COR-L47 (cell line): ENCODE measurements around the gene STAT6.
"Not testable (repeated sequence)": the region's sequence is repeated elsewhere in the genome, so short reads cannot be mapped to it uniquely, and the experiment has no call there.

Experiments
- DNase-seq: peaks from one replicate; lab custom pipeline; 2025; lab: John Stamatoyannopoulos, UW

The STAT6 gene

GRCh38 chr12:57126561-57126960 lies 15.4 kb upstream of the STAT6 start:
- no peak for DNase-seq

GRCh38 chr12:57126061-57126460 lies 14.9 kb upstream of the STAT6 start:
- no peak for DNase-seq

- peak; percentile 57 for DNase-seq
Measured at GRCh38 chr12:57124261-57124877, 13.2 kb upstream of the STAT6 start.

DNA sequence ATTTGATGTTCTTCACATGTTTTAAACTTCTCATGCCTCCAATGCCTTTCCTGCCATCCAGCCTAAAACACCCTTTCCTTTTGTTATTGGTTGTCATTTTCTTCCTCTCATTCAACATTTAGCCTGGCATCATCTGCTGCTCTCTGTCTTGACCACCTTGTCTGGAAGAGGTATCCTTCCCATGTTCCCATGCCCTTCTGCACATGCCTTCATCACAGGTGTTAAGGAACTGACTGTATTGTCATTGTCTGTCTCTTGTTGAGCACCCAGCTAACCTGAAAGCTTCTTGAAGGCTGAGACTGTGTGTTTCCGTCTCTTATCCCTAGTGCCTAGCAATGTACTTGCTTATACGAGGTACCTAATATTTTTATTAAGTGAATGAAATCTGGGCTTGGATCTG lies 12.7 kb upstream of the STAT6 start:
- no peak for DNase-seq

DNA sequence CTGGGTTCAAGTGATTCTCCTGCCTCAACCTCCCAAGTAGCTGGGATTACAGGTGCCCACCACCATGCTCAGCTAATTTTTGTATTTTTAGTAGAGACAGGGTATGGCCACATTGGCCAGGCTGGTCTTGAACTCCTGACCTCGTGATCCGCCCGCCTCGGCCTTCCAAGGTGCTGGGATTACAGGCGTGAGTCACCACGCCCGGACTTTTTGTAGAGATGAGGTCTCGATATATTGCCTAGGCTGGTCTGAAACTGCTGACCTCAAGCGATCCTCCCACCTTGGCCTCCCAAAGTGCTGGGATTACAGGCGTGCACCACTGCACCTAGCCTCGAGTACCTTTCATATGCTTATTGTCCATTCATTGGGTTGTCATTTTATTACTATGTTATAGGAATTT lies 9.6 kb upstream of the STAT6 start:
- not testable (repeated sequence) for DNase-seq

DNA sequence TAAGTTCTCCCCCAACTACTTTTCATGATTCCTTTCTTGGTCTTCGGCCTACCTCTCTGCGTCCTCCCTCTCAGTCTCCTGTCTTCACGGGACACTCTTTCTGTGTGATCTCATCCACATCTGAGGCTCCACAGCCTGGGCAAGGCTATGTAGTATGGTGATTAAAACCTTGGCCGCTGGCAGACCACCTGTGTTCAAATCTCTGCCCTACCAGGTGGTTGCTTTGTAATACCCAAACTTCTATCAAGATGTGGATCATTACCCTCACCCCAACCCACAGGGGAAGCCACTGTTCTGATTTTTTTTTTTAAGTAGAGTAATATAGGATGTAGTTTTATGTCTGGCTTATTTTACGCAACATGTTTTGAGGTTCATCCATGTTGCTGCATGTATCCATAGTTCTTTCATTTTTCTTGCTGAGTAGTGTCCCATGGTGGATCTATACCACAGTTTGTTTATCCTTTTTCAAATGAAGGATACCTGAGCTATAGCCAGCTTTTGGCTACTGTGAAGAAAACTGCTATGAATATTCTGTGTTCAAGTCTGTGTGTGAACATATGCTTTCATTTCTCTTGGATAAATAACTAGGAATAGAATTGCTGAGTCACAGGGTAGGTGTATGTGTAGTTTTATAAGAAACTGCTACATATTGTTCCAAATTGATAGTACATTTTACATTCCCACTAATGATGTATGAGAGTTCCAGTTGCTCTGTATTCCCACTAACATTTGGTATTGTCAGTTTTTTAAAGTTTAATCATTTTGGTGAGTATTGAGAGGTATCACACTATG lies 8.3 kb upstream of the STAT6 start:
- no peak for DNase-seq

GRCh38 chr12:57118711-57119271 lies 7.6 kb upstream of the STAT6 start:
- no peak for DNase-seq

DNA sequence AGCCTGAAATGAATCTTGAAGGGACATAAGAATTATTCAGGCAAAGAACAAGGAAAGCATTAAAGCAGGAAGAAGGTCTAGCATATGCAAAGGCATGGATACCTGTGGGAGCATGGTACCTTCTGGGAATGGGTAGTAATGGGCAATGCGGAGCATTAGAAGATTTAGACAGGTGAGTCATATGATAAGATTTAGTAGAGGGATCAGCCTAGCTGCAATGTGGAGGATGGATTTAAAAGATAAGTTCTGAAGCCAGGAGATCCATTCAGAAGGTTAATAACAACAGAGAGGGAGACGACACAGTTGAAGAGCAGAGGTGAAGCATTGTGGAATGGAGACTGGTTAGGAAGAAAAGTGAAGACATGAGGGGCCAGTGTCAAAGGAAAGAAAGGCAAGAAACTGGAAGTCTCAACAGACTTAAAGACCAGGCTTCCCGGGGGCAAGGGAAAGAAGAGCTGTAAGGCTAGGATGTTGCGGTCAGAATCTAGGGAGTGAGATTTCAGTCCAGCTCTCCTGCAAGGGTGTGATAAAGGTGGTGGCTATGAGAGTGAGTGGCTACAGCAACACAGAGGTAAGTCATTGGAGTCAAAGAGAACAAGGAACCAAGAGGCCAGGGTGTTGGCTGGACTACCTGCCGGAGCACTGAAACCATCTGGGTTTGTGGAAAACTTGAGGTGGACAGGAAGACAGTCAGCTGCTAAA lies 5.6 kb upstream of the STAT6 start:
- DNase-seq = no peak

GRCh38 chr12:57112492-57113294 lies 1.5 kb upstream of the STAT6 start:
- DNase-seq = no peak

DNA sequence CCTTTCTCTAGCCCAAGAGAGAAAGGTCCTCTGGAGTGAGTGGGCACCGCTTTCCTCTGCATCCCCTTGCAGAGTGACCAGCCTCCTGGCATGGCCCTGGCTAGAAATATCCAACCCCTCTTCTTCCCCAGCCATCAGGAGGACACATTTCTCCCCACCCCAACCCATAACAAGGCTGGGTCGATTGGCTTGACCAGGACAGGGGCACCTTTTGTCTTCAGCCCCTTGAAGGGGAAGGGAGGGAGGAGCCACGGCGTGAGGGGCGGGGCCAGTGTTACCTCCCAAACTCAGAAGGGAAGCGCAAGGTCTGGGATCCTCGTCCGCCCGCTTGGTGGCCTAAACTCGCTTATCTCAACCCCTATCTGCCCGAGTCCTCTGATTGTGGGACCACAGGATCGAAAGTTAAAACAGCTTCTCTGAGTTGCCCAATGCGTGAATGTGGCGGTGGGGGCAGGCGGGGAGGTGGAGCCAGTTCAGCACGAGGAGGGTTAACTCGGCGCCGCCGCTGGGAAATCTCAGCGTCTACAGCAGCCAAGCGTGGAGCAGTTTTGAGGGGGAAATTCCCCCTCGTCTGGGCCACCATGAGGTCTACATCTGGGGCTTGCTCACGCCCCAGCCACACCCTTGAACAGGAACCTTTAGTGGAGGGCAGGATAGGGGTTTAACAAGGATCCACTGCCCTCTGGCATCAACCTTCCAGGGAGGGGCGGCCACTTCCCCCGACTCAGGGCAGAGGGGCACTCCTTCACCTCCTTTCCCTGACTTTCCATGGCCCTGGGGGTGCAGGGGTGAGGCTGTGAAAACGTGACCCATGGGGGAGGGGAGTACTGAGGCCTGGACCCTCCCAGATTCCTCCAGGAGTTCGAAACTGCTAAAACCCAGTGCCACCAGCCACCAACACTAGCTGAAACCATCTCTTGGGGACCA lies 795 bp downstream of the STAT6 start:
- DNase-seq = no peak

GRCh38 chr12:57109207-57110103 lies 1.7 kb downstream of the STAT6 start:
- DNase-seq = no peak

- no peak for DNase-seq
Measured at GRCh38 chr12:57107456-57108155, 3.6 kb downstream of the STAT6 start.

DNA sequence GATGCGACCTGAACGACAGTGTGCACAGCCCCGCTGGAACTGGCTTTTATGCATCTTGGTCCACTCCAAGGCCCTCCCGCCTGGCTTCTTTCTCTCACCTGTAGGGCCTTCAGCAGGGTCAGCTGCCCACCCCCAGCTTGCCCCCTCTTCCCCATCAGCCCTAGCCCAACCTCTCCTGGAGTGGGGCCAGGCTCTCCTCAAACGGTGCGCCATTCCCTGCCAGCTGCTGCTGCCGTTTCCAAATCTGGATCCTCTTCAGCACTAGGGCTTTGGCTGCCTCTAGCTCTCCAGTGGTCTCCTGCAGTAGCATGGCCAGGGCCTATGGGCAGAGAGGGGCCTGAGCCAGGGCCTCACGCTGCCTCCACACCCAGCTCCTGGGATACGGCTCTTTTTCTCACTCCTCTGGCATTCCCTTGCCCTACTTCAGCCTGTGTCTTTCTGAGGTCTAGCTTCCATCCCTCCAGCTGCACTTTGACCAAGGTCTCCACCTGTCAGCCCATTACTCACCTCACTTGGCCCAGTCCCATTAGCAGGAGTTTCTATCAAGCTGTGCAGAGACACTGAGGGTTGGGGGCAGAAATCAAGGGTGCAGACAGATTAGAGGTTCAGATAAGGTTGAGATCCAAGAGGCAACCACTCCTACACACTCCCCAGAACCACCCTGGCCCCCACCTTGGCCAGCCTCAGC lies 5.0 kb downstream of the STAT6 start:
- no peak for DNase-seq

GRCh38 chr12:57105011-57105753 lies 6.0 kb downstream of the STAT6 start:
- no peak for DNase-seq

- no peak for DNase-seq
Measured at GRCh38 chr12:57104292-57104910, 6.8 kb downstream of the STAT6 start.

DNA sequence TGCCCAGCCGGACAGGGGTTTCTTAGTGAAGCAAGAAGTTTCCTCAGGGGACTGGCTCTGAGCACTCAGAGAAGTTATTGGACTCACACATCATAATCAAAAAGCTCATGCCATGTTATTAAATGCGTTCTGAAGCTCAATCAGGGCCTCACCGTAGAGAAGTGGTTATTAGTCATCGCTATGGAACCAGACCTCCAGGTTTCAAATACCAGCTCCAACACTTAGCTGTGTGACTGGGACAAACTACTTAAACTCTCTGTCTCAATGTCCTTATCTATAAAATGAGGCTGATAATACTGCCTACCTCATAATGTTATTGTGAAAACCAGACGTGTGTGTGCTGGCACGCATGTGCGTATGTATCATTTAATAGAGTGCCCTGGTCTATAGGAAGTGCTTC lies 7.3 kb downstream of the STAT6 start:
- no peak for DNase-seq
